Adrenal gland (tissue), 12 donors: Measurements from ENCODE around the gene SPIRE1. TPM values are rescaled to one million over a fixed set of nuclear protein-coding genes. Genes with fewer than 3 reads are reported as not detected.

Experiments
- DNase-seq, 7 donors: peaks; one replicate each; pipeline ENCODE4 v3.0.0-alpha.2; 2019 to 2020
- H3K27ac ChIP-seq, 5 donors: fragments of 200-600 bp; sonication (generic) in 4 of 5; 1 replicate in 3 of 5; 2 replicates in 2 of 5; pipeline versions ENCODE4 v1.5.1 to v1.8.0; 2016 to 2020; ENCODE audit warnings: mild to moderate bottlenecking in 1 of 5
- H3K27me3 ChIP-seq: fragments of 200-600 bp; 2 replicates; pipeline ENCODE4 v1.8.0; 2021
- H3K36me3 ChIP-seq, 2 donors: fragments of 200-600 bp; replicated peaks in 1 of 2; 1 replicate in 1 of 2; 2 replicates in 1 of 2; pipeline versions ENCODE4 v1.5.1 to v1.8.0; 2018 to 2022
- H3K4me1 ChIP-seq, 2 donors: fragments of 200-600 bp; replicated peaks in 1 of 2; 1 replicate in 1 of 2; 2 replicates in 1 of 2; pipeline versions ENCODE4 v1.5.1 to v1.8.0; 2018 to 2021
- H3K4me3 ChIP-seq, 4 donors: fragments of 200-600 bp; sonication (generic) in 3 of 4; one replicate each; pipeline ENCODE4 v1.5.1; 2016 to 2018
- H3K9me3 ChIP-seq, 3 donors: fragments of 200-600 bp; sonication (generic) in 1 of 3; replicated peaks in 1 of 3; 1 replicate in 2 of 3; 2 replicates in 1 of 3; pipeline versions ENCODE4 v1.5.1 to v1.8.0; 2016 to 2021
- POLR2A ChIP-seq, 2 donors: fragments of 450-650 bp; IDR thresholded peaks; one replicate each; pipeline ENCODE4 v1.6.1; 2017; ENCODE audit warnings: antibody characterized with exemption in 2 of 2, mild to moderate bottlenecking in 2 of 2, moderate library complexity in 1 of 2
- WGBS, 4 donors: extraction: QIAGEN DNeasy Blood & Tissue Kit in 2 of 4; methylation state at CpG; one replicate each; pipeline versions ENCODE4 v1.1.5 to v1.1.7; 2013 to 2017; 5-methylcytosine and 5-hydroxymethylcytosine counted together
- intact Hi-C, 2 donors: fragments of 100-400 bp; cut with DNase I; formaldehyde crosslinking; loops; one replicate each; pipeline versions ENCODE4 v1.14.1 to v1.15.0; 2022 to 2023
- polyA plus RNA-seq, 3 donors: library from polyadenylated mRNA; stranded (reverse); fragments of 200-250 nt in 2 of 3; fragments of 350-450 nt in 1 of 3; fragmentation: Illumina TruSeq in 1 of 3; extraction: RNeasy Lipid Tissue Mini Kit (QIAGEN cat#74804) in 1 of 3; gene quantifications; one replicate each; pipeline ENCODE4 v1.2.3, GENCODE V29; 2013 to 2014
- total RNA-seq, 9 donors: library from RNA; depleted of rRNA in 4 of 9; stranded (reverse); fragments of >200 nt in 4 of 9; fragments of 120-200 nt in 1 of 9; fragmentation: NEBNext Ultra II Directional in 1 of 9; extraction: Animal tissue kit (Norgen Biotek cat#: 25700) in 1 of 9; gene quantifications; one replicate each; pipeline versions ENCODE4 v1.1.0 to v1.2.4, GENCODE V29; 2013 to 2023
- TF ChIP-seq, protein P1 (sequence below), 6 experiments: fragments of 450-650 bp in 4 of 6; fragments of 200-600 bp in 2 of 6; sonication (generic) in 1 of 6; IDR thresholded peaks; 1 replicate in 5 of 6; 2 replicates in 1 of 6; pipeline versions ENCODE4 v1.5.1 to v1.8.0; 2016 to 2021; ENCODE audit warnings: antibody characterized with exemption in 6 of 6, mild to moderate bottlenecking in 2 of 6, moderate library complexity in 1 of 6
- donor health status: healthy with polysubstance abuse.
- donor health status: Bipolar disorder and iron deficiency.
- donor health status: DM: yes; HTN: yes; CAD: no.
- donor health status: DM: no; HTN: no; CAD: no.
- donor health status: DM: no; HTN: no; CAD: no.
- donor health status: DM: yes; HTN: yes; CAD: no.

Gene SPIRE1
- total and polyA plus RNA-seq, 12 donors = 11.7 to 74.0 (median 45.6) TPM

DNA sequence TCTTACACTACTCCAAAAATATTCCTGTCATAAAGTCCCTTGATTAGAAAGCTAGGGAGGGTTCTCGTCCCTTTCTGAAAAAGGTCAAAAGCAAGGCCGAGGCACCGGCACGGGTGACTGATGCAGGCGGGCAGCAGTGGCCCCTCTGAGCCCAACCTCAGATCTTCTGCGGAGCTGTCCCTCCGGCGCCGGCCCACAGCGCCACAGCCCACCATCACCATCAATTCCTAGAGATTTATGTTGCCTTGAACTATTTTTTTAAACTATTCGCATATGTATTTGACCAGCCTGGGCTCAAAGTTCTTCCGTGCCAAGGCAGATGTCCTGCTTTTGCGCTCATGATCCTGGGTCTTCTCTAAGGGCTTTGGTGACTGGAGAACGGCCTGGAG lies 223.4 kb downstream of the SPIRE1 start:
- no peak for DNase-seq
- H3K27ac ChIP-seq = no peak overlapping the region
- H3K27me3 ChIP-seq = no peaks in the 10 kb centered on the region
- no peak for TF ChIP-seq POLR2A (IDR thresholded peaks at IDR 0.05)
- intact Hi-C loops = no loop called here
- no peaks in the 10 kb centered on the region for H3K9me3 ChIP-seq
- H3K36me3 ChIP-seq = peaks cover 0 to 2% of the 10 kb centered on the region in 2 donors
- WGBS, 4 donors = 92 to 96% (median 93%) methylated on average over 14 of the region's 14 CpGs
- H3K4me3 ChIP-seq = no peak overlapping the region
- H3K4me1 ChIP-seq = no peaks in the 10 kb centered on the region

- DNase-seq = no peak
- Histone ChIP-seq H3K4me3 (no peak overlapping the region), H3K36me3 (peaks cover 0 to 2% of the 10 kb centered on the region in 2 donors), H3K9me3 (no peaks in the 10 kb centered on the region), H3K27me3 (no peaks in the 10 kb centered on the region), H3K4me1 (no peaks in the 10 kb centered on the region), H3K27ac (no peak overlapping the region)
- TF ChIP-seq POLR2A (IDR thresholded peaks at IDR 0.05) = no peak
- TF ChIP-seq, protein P1, sequence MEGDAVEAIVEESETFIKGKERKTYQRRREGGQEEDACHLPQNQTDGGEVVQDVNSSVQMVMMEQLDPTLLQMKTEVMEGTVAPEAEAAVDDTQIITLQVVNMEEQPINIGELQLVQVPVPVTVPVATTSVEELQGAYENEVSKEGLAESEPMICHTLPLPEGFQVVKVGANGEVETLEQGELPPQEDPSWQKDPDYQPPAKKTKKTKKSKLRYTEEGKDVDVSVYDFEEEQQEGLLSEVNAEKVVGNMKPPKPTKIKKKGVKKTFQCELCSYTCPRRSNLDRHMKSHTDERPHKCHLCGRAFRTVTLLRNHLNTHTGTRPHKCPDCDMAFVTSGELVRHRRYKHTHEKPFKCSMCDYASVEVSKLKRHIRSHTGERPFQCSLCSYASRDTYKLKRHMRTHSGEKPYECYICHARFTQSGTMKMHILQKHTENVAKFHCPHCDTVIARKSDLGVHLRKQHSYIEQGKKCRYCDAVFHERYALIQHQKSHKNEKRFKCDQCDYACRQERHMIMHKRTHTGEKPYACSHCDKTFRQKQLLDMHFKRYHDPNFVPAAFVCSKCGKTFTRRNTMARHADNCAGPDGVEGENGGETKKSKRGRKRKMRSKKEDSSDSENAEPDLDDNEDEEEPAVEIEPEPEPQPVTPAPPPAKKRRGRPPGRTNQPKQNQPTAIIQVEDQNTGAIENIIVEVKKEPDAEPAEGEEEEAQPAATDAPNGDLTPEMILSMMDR (IDR thresholded peaks at IDR 0.05) = no peak
- 97% methylated on average over 35 to 51 of the region's 51 CpGs for WGBS, 4 donors
- intact Hi-C loops = no loop called here
Observed at GRCh38 chr18:12433829-12434540, 223.9 kb downstream of the SPIRE1 start.

GRCh38 chr18:12432881-12433280 lies 225.0 kb downstream of the SPIRE1 start:
- intact Hi-C loops = no loop called here
- no peak for DNase-seq
- Histone ChIP-seq H3K36me3 (peaks cover 0 to 2% of the 10 kb centered on the region in 2 donors), H3K4me1 (no peaks in the 10 kb centered on the region), H3K9me3 (no peaks in the 10 kb centered on the region), H3K27ac (no peak overlapping the region), H3K27me3 (no peaks in the 10 kb centered on the region), H3K4me3 (no peak overlapping the region)
- TF ChIP-seq POLR2A (IDR thresholded peaks at IDR 0.05) = no peak
- TF ChIP-seq, protein P1 (IDR thresholded peaks at IDR 0.05) = no peak
- 96 to 98% (median 97%) methylated on average over 25 to 31 of the region's 31 CpGs for WGBS, 4 donors

GRCh38 chr18:12432196-12432595 lies 225.7 kb downstream of the SPIRE1 start:
- Histone ChIP-seq H3K27ac (no peak overlapping the region), H3K27me3 (no peaks in the 10 kb centered on the region), H3K9me3 (no peaks in the 10 kb centered on the region), H3K4me3 (no peak overlapping the region), H3K4me1 (no peaks in the 10 kb centered on the region), H3K36me3 (peaks cover 0 to 2% of the 10 kb centered on the region in 2 donors)
- TF ChIP-seq, protein P1 (IDR thresholded peaks at IDR 0.05) = no peak
- TF ChIP-seq POLR2A (IDR thresholded peaks at IDR 0.05) = no peak
- intact Hi-C loops = no loop called here
- no peak for DNase-seq
- WGBS, 4 donors = 96 to 98% (median 98%) methylated on average over 18 to 22 of the region's 22 CpGs

DNA sequence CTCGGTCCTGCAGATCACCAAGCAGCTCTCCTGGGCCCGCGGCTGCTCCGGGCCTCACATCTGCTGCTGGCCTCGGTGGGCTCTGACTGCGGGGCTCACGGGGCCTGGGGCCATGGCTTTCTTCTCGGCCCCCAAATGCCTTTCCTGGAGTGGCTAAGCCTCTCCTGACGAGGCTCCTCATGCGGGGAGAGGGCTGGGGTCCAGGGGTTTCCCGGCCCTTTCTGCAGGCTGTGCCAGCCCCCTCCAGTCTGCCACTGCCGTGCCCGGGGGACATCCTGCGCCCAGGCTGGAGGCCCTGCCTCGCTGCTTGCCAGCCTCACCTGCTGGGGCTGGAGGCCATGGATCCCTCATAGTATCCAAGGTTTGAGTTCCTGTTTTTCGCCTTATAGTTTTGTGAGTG lies 226.3 kb downstream of the SPIRE1 start:
- TF ChIP-seq, protein P1 (IDR thresholded peaks at IDR 0.05) = no peak
- TF ChIP-seq POLR2A (IDR thresholded peaks at IDR 0.05) = no peak
- DNase-seq = no peak
- Histone ChIP-seq H3K4me3 (no peak overlapping the region), H3K4me1 (no peaks in the 10 kb centered on the region), H3K9me3 (no peaks in the 10 kb centered on the region), H3K27ac (no peak overlapping the region), H3K27me3 (no peaks in the 10 kb centered on the region), H3K36me3 (peaks cover 0 to 2% of the 10 kb centered on the region in 2 donors)
- intact Hi-C loops = no loop called here
- WGBS, 4 donors = 96 to 99% (median 97%) methylated on average over 5 to 16 of the region's 16 CpGs
